Measurements from ENCODE around the gene IFIT1.
"Not testable (repeated sequence)": the region's sequence is repeated elsewhere in the genome, so short reads cannot be mapped to it uniquely, and the experiment has no call there.

IFIT1 gene

DNA sequence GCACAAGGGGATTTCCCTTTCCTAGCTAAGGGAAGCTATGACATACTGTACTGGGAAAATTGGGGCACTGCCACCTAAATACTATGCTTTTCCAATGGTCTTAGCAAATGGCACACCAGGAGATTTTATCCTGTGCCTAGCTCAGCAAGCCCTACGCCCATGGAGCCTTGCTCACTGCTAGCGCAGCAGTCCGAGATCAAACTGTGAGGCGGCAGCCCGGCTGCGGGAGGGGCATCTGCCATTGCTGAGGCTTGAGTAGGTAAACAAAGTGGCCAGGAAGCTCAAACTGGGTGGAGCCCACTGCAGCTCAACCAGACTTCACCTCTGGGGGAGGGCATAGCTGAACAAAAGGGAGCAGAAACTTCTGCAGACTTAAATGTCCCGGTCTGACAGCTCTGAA lies 52.4 kb downstream of the IFIT1 start:
- DNase-seq = not testable (repeated sequence)

DNA sequence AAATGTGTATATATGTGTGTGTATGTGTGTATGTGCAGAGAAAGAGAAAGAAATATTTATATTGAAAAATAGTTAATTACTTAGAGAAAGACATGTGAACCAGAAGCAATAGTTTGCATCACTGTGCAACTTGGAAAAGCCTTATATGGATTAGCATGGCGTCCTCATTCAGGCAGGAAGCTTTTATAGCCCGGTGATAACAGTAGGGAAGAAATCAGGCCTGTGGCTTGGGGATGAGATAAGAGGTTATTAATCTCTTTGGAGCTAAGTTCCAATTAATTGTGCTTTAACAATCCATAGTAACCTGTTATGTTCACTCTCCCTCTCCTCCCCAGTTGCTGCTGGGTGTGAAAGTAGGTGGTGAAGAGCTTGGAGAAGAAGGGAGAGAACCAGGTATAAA lies 58.5 kb downstream of the IFIT1 start:
- no peak for DNase-seq

DNA sequence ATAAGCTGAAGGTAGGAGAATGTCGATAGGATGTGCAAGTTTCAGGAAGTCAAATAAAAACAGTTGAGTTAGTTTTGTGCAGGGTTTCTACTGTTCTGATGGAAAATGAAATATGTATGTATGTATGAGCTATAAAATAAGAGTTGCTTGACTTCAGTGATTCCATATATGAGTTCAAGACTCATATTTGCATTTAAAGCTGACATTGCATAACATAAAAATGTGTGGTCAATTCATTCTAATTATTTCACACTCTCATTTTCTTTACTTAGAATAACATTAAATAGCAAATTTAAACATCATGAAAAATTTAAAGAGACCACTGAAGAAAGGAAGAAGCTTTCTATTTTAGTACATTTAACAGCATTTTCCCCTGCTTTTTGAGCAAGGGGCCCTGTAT lies 59.8 kb downstream of the IFIT1 start:
- DNase-seq = no peak

DNA sequence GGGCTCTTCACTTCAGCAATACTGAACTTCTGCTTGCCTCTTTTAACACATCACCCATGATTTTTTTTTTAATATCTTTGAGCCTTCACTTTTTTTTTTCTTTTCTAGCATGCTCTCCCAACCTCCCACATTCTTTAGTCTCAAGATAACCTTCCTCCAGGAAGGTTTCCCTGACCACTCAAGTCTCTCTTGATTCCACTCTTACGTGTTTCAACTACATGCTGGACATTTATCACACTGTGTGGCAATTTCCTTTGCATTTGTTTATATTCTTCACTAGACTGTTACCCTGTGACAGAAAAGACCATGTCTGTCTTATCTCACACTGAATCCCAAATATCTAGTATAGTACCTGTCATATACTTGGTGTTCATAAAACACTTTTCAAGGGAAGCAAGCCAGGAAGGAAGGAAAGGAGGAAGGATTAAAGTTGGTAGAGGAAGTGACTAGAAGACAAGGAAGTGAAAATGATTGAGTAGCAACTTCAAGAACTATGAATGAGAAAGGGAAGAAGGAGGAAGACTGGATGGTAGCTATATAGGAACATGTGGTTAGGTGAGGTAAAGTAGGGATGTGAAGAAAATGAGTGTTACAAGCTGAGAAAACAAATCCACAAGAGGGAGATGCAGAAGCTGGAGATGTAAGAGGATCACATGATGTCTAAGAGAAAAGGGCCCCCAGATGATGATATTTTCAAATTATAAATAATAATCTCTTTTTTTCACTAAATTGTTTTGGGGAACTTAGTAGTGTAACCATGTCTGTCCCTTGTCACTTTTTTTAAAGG lies 62.3 kb downstream of the IFIT1 start:
- no peak for DNase-seq

Measured in activated naive CD4-positive, alpha-beta T cell treated with anti-CD3 and anti-CD28 coated beads, Interleukin-2, amount 50 U/mL, for 16 hours (primary cell).